ENCODE measurements around the gene ZC3H13.
A peak's percentile ranks its signal among the peaks of the same experiment; 100 is the strongest.

Gene ZC3H13
- total RNA-seq = 65.2 to 94.2 reads per million in 2 donors

- DNase-seq = peak; percentile 87
Observed at GRCh38 chr13:46052319-46053161, at the start of gene ZC3H13. ZC3H13 (minus strand) TSS chr13:46052746; CDS start chr13:46045507, 7,239 bp downstream.

- DNase-seq = no peak
Observed at GRCh38 chr13:46102255-46102605, 49.7 kb upstream of the ZC3H13 start.

- DNase-seq = no peak
Observed at GRCh38 chr13:46101484-46102254, 49.1 kb upstream of the ZC3H13 start.

GRCh38 chr13:46101002-46101401 is 48.5 kb upstream of the ZC3H13 start:
- no peak for DNase-seq

GRCh38 chr13:46100191-46100815 is 47.8 kb upstream of the ZC3H13 start:
- no peak for DNase-seq

- no peak for DNase-seq
Observed at GRCh38 chr13:46097663-46098062, 45.1 kb upstream of the ZC3H13 start.

GRCh38 chr13:46097015-46097414 is 44.5 kb upstream of the ZC3H13 start:
- DNase-seq = no peak

GRCh38 chr13:46094478-46094877 is 41.9 kb upstream of the ZC3H13 start:
- no peak for DNase-seq

GRCh38 chr13:46088821-46089562 is 36.4 kb upstream of the ZC3H13 start:
- no peak for DNase-seq

GRCh38 chr13:46087481-46087880 is 34.9 kb upstream of the ZC3H13 start:
- DNase-seq = no peak

- no peak for DNase-seq
Observed at GRCh38 chr13:46086985-46087384, 34.4 kb upstream of the ZC3H13 start.

GRCh38 chr13:46086421-46086922 is 33.9 kb upstream of the ZC3H13 start:
- no peak for DNase-seq

- DNase-seq = no peak
Observed at GRCh38 chr13:46085737-46086136, 33.2 kb upstream of the ZC3H13 start.

GRCh38 chr13:46082324-46082723 is 29.8 kb upstream of the ZC3H13 start:
- no peak for DNase-seq

- DNase-seq = no peak
Observed at GRCh38 chr13:46079770-46080169, 27.2 kb upstream of the ZC3H13 start.

- no peak for DNase-seq
Observed at GRCh38 chr13:46077265-46077664, 24.7 kb upstream of the ZC3H13 start.

- no peak for DNase-seq
Observed at GRCh38 chr13:46076827-46077226, 24.3 kb upstream of the ZC3H13 start.

- no peak for DNase-seq
Observed at GRCh38 chr13:46075811-46076210, 23.3 kb upstream of the ZC3H13 start.

GRCh38 chr13:46071590-46072249 is 19.2 kb upstream of the ZC3H13 start:
- no peak for DNase-seq

- no peak for DNase-seq
Observed at GRCh38 chr13:46063292-46063691, 10.7 kb upstream of the ZC3H13 start.

GRCh38 chr13:46062185-46062584 is 9.6 kb upstream of the ZC3H13 start:
- DNase-seq = no peak

GRCh38 chr13:46059405-46059804 is 6.9 kb upstream of the ZC3H13 start:
- DNase-seq = no peak
